Measurements from ENCODE around the gene NOC2L. TPM values are rescaled to one million over a fixed set of nuclear protein-coding genes. Genes with fewer than 3 reads are reported as not detected.

NOC2L gene
- total and polyA plus RNA-seq, 8 donors = 23.3 to 86.5 (median 37.5) TPM

DNA sequence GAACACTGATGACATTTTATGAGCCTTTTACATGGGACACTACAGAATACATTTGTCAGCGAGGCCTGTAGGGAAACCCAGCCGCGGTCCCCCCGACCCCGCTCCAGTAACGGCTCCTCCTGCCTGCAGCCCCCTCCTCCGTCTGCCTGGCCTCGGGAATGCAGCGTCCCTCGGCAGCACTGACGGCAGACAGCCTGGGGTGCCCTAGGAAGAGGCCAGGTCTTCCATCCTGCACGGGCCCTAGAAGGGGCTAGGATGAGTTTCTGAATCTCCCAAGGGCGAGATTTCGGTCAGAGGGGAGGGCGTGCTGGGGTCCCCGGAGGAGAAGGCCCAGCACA, 26.9 kb downstream of the NOC2L start:
- FAIRE-seq = no peak
- intact Hi-C loops (cut with DNase I) = no loop called here
- Histone ChIP-seq H3K27ac (no peak overlapping the region), H3K4me1 (peaks cover 0 to 7% (median 0%) of the 10 kb centered on the region in 3 donors), H3K4me3 (no peak overlapping the region), H3K27me3 (peaks cover 0 to 6% (median 3%) of the 10 kb centered on the region in 4 donors), H3K9me3 (no peaks in the 10 kb centered on the region), H3K36me3 (no peaks in the 10 kb centered on the region)
- ATAC-seq = no peak
- TF ChIP-seq, protein P1, sequence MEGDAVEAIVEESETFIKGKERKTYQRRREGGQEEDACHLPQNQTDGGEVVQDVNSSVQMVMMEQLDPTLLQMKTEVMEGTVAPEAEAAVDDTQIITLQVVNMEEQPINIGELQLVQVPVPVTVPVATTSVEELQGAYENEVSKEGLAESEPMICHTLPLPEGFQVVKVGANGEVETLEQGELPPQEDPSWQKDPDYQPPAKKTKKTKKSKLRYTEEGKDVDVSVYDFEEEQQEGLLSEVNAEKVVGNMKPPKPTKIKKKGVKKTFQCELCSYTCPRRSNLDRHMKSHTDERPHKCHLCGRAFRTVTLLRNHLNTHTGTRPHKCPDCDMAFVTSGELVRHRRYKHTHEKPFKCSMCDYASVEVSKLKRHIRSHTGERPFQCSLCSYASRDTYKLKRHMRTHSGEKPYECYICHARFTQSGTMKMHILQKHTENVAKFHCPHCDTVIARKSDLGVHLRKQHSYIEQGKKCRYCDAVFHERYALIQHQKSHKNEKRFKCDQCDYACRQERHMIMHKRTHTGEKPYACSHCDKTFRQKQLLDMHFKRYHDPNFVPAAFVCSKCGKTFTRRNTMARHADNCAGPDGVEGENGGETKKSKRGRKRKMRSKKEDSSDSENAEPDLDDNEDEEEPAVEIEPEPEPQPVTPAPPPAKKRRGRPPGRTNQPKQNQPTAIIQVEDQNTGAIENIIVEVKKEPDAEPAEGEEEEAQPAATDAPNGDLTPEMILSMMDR (IDR thresholded peaks at IDR 0.05) = no peak
- no peak for DNase-seq
- WGBS, 2 donors = 51 to 63% methylated on average over 16 of the region's 16 CpGs

GRCh38 chr1:931380-932172, 27.5 kb downstream of the NOC2L start:
- TF ChIP-seq, protein P1 (IDR thresholded peaks at IDR 0.05) = no peak
- no peak for ATAC-seq
- 44 to 48% methylated on average over 15 of the region's 15 CpGs for WGBS, 2 donors

GRCh38 chr1:930633-931138, 28.4 kb downstream of the NOC2L start:
- FAIRE-seq (no peak), ATAC-seq (no peak), DNase-seq (no peak)
- Histone ChIP-seq H3K4me1 (peaks cover 0 to 7% (median 0%) of the 10 kb centered on the region in 3 donors), H3K4me3 (no peak overlapping the region), H3K9me3 (no peaks in the 10 kb centered on the region), H3K27ac (no peak overlapping the region), H3K36me3 (no peaks in the 10 kb centered on the region), H3K27me3 (peaks cover 0 to 14% (median 3%) of the 10 kb centered on the region in 4 donors)
- TF ChIP-seq, protein P1 (IDR thresholded peaks at IDR 0.05) = no peak
- intact Hi-C loops (cut with DNase I) = no loop called here
- WGBS, 2 donors = 57 to 62% methylated on average over 18 of the region's 18 CpGs

More at GRCh38 chr1:931380-932172, 27.5 kb downstream of the NOC2L start:
- DNase-seq (no peak), FAIRE-seq (no peak)
- H3K4me1 ChIP-seq = peaks cover 0 to 7% (median 0%) of the 10 kb centered on the region in 3 donors
- H3K27me3 ChIP-seq = peaks cover 0 to 10% (median 3%) of the 10 kb centered on the region in 4 donors
- H3K27ac ChIP-seq = no peak overlapping the region
- no peaks in the 10 kb centered on the region for H3K36me3 ChIP-seq
- intact Hi-C loops (cut with DNase I) = no loop called here
- H3K4me3 ChIP-seq = no peak overlapping the region
- no peaks in the 10 kb centered on the region for H3K9me3 ChIP-seq

DNA sequence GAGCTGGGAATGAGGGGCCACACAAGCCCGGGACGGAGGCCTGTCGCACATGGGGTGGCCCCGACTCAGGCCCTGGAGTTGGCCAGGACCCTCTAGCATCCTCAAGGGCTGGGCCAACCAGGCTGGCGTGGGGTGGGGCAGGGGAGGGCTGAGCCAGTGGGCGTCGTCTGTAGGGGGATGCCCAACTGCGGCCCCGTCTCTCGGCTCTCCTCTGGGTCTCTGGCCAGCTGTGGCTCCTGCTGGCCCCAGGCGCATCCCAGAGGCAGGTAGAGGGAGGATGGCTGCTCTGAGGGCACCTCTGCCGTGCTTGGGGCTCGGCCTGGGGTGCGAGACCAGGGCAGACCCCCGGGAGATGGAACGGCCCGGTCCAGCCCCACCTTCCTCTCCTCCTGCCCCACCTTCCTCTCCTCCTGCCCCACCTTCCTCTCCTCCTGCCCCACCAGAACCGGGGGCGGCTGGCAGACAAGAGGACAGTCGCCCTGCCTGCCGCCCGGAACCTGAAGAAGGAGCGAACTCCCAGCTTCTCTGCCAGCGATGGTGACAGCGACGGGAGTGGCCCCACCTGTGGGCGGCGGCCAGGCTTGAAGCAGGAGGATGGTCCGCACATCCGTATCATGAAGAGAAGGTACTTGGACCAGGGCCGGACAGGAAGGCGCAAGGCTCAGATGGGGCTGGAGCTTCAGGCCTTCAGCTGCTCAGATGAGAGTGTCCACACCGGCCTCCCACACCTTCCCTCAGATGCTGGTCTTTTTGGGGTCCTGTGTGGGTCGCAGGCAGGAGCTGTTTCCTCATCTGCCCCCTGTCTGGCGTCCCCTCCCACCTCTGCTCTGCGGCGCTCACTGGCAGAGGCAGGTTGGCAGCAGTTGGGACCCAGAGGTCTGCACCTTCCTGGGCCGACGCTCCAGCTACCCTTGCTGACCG, 29.1 kb downstream of the NOC2L start:
- peaks cover 0 to 14% (median 0%) of the 10 kb centered on the region in 4 donors for H3K27me3 ChIP-seq
- 70 to 81% methylated on average over 34 to 40 of the region's 40 CpGs for WGBS, 2 donors

More for the DNA sequence above, 29.1 kb downstream of the NOC2L start:
- no peak for FAIRE-seq
- no peak overlapping the region for H3K27ac ChIP-seq
- no peak for ATAC-seq
- TF ChIP-seq, protein P1 (IDR thresholded peaks at IDR 0.05) = no peak
- intact Hi-C loops (cut with DNase I) = no loop called here
- DNase-seq = no peak
- no peaks in the 10 kb centered on the region for H3K9me3 ChIP-seq
- H3K4me3 ChIP-seq = no peak overlapping the region
- H3K4me1 ChIP-seq = peaks cover 0 to 1% (median 0%) of the 10 kb centered on the region in 3 donors
- no peaks in the 10 kb centered on the region for H3K36me3 ChIP-seq
